Amygdala (tissue), 56 donors: ENCODE data around the gene GTPBP1.

Source experiments
- DNase-seq, 56 donors: peaks; one replicate each; lab custom pipeline; 2025; lab: John Stamatoyannopoulos, UW

GTPBP1 gene

GRCh38 chr22:38700789-38701628 is 4.7 kb upstream of the GTPBP1 start, which contains the start of gene JOSD1:
TSS of gene JOSD1 (minus strand) at chr22:38700943. CDS start at chr22:38699987, 956 bp downstream.
- peak; percentile 46 to 98 (median 85) for DNase-seq

- no peak for DNase-seq
Measured at GRCh38 chr22:38704654-38705234, 1.0 kb upstream of the GTPBP1 start.

GRCh38 chr22:38706101-38706900 is 557 bp downstream of the GTPBP1 start:
- DNase-seq = peak in 15 of 56 donors; percentile 28 to 67 (median 53)

- DNase-seq = no peak
Measured at GRCh38 chr22:38706901-38707195, 1.1 kb downstream of the GTPBP1 start.

GRCh38 chr22:38707346-38707745 is 1.6 kb downstream of the GTPBP1 start:
- no peak for DNase-seq

- no peak for DNase-seq
Measured at GRCh38 chr22:38707984-38708383, 2.2 kb downstream of the GTPBP1 start.

- no peak for DNase-seq
Measured at GRCh38 chr22:38709306-38709705, 3.6 kb downstream of the GTPBP1 start.

- no peak for DNase-seq
Measured at GRCh38 chr22:38710351-38710750, 4.6 kb downstream of the GTPBP1 start.

- DNase-seq = no peak
Measured at GRCh38 chr22:38710866-38711265, 5.1 kb downstream of the GTPBP1 start.

- DNase-seq = no peak
Measured at GRCh38 chr22:38712486-38713207, 6.9 kb downstream of the GTPBP1 start.

- no peak for DNase-seq
Measured at GRCh38 chr22:38713921-38714320, 8.2 kb downstream of the GTPBP1 start.

- no peak for DNase-seq
Measured at GRCh38 chr22:38715176-38715764, 9.5 kb downstream of the GTPBP1 start.

- no peak for DNase-seq
Measured at GRCh38 chr22:38715852-38716251, 10.1 kb downstream of the GTPBP1 start.

GRCh38 chr22:38716271-38716670 is 10.5 kb downstream of the GTPBP1 start:
- no peak for DNase-seq

- no peak for DNase-seq
Measured at GRCh38 chr22:38716826-38717225, 11.1 kb downstream of the GTPBP1 start.

GRCh38 chr22:38717244-38717643 is 11.5 kb downstream of the GTPBP1 start:
- DNase-seq = no peak

GRCh38 chr22:38718414-38718813 is 12.7 kb downstream of the GTPBP1 start:
- peak in 12 of 56 donors; percentile 18 to 53 (median 30) for DNase-seq

- DNase-seq = no peak
Measured at GRCh38 chr22:38719196-38719595, 13.5 kb downstream of the GTPBP1 start.

GRCh38 chr22:38720350-38720749 is 14.6 kb downstream of the GTPBP1 start:
- DNase-seq = no peak

- no peak for DNase-seq
Measured at GRCh38 chr22:38721551-38721950, 15.8 kb downstream of the GTPBP1 start.
